Endothelial cell of umbilical vein (primary cell): Measurements from ENCODE around the gene CAMTA1. TPM values are rescaled to one million over a fixed set of nuclear protein-coding genes. Genes with fewer than 3 reads are reported as not detected.

Source experiments
- BruUV-seq: library from RNA; stranded (reverse); fragments of 400-500 nt; replicated peaks from 2 replicates; lab custom pipeline; 2021; lab: Mats Ljungman, UMichigan
- CTCF ChIA-PET: fragments of 300-600, 350-600 bp; sonication (Branson Sonifier 250); formaldehyde crosslinking; loops from one replicate; lab custom pipeline; 2021; ENCODE audit warnings: antibody characterized with exemption, inconsistent platforms; lab: Charles Lee
- POLR2A ChIA-PET: fragments of 300-600, 350-600 bp; sonication (Branson Sonifier 250); formaldehyde crosslinking; loops from one replicate; lab custom pipeline; 2021; ENCODE audit warnings: antibody characterized with exemption, inconsistent platforms; lab: Charles Lee
- DNase-seq: peaks from one replicate; pipeline ENCODE4 v3.0.0-alpha.2; 2011; ENCODE audit warnings: low read depth, low spot score
- FAIRE-seq: peaks from 2 replicates; lab custom pipeline; 2011; peaks lifted over from hg19 to GRCh38; lab: Jason Lieb, UNC
- H2AFZ ChIP-seq: 2 replicates; pipeline ENCODE4 v1.6.0; 2012; ENCODE audit warnings: low read depth, low read length, control low read depth, inconsistent platforms
- H3K27ac ChIP-seq: 2 replicates; pipeline ENCODE4 v1.5.1; 2011; ENCODE audit warnings: low read depth, mild to moderate bottlenecking, control low read depth, low read length, moderate library complexity; ENCODE audit not compliant: insufficient read depth
- H3K27me3 ChIP-seq, 2 experiments: 2 replicates each; pipeline versions ENCODE4 v1.6.0 to v1.6.1; 2011; ENCODE audit warnings: low read length in 2 of 2, mixed read lengths in 1 of 2; ENCODE audit not compliant: control insufficient read depth in 2 of 2, insufficient read depth in 2 of 2
- H3K36me3 ChIP-seq, 2 experiments: 2 replicates in 1 of 2; 3 replicates in 1 of 2; pipeline ENCODE4 v1.5.1; 2011; ENCODE audit warnings: low read length in 2 of 2, mild to moderate bottlenecking in 1 of 2, moderate library complexity in 1 of 2; ENCODE audit not compliant: control insufficient read depth in 2 of 2, insufficient read depth in 2 of 2; ENCODE audit errors: extremely low read depth in 1 of 2
- H3K4me1 ChIP-seq: 3 replicates; pipeline ENCODE4 v1.5.1; 2011; ENCODE audit warnings: mild to moderate bottlenecking, low read length; ENCODE audit not compliant: control insufficient read depth, insufficient read depth; ENCODE audit errors: extremely low read depth
- H3K4me2 ChIP-seq: 2 replicates; pipeline ENCODE4 v1.6.1; 2011; ENCODE audit warnings: low read length, control low read depth, mixed read lengths; ENCODE audit not compliant: insufficient read depth
- H3K4me3 ChIP-seq, 3 experiments: fragments of 200-600 bp in 1 of 3; sonication (generic), shearing (Covaris generic) in 1 of 3; replicated peaks in 1 of 3; 2 replicates each; pipeline ENCODE4 v1.5.1; 2011 to 2016; ENCODE audit warnings: control low read depth in 3 of 3, low read length in 3 of 3, mild to moderate bottlenecking in 2 of 3, inconsistent platforms in 1 of 3, low read depth in 1 of 3, moderate library complexity in 1 of 3; ENCODE audit not compliant: insufficient read depth in 1 of 3
- H3K79me2 ChIP-seq: 2 replicates; pipeline ENCODE4 v1.6.0; 2012; ENCODE audit warnings: low read length, inconsistent platforms; ENCODE audit not compliant: control insufficient read depth, insufficient read depth
- H3K9ac ChIP-seq: replicated peaks from 2 replicates; pipeline ENCODE3; 2011; ENCODE audit warnings: low read length, control low read depth; ENCODE audit not compliant: insufficient read depth; ENCODE audit errors: extremely low read depth
- H3K9me1 ChIP-seq: replicated peaks from 3 replicates; pipeline ENCODE4 v1.6.0; 2011; ENCODE audit warnings: mild to moderate bottlenecking, low read length; ENCODE audit not compliant: control insufficient read depth, insufficient read depth; ENCODE audit errors: extremely low read depth
- H3K9me3 ChIP-seq: replicated peaks from 2 replicates; pipeline ENCODE4 v1.5.1; 2012; ENCODE audit warnings: low read length, inconsistent platforms; ENCODE audit not compliant: control insufficient read depth, insufficient read depth
- H4K20me1 ChIP-seq: replicated peaks from 2 replicates; pipeline ENCODE3; 2011; ENCODE audit warnings: mild to moderate bottlenecking, low read length; ENCODE audit not compliant: control insufficient read depth, insufficient read depth; ENCODE audit errors: extremely low read depth
- EZH2 ChIP-seq: IDR thresholded peaks from 2 replicates; pipeline ENCODE4 v1.6.1; 2012; ENCODE audit warnings: borderline replicate concordance, low read depth, mild to moderate bottlenecking, moderate library complexity, low read length, inconsistent platforms; ENCODE audit not compliant: severe bottlenecking
- FOS ChIP-seq: IDR thresholded peaks from 2 replicates; pipeline ENCODE4 v1.6.1; 2011; ENCODE audit warnings: mild to moderate bottlenecking, low read length, moderate library complexity, borderline replicate concordance; ENCODE audit not compliant: insufficient read depth
- GATA2 ChIP-seq: IDR thresholded peaks from 2 replicates; pipeline ENCODE4 v1.7.0; 2011; ENCODE audit warnings: low read depth, mild to moderate bottlenecking, moderate library complexity, mixed read lengths, low read length; ENCODE audit not compliant: insufficient read length, insufficient read depth
- JUN ChIP-seq: IDR thresholded peaks from 2 replicates; pipeline ENCODE4 v1.6.1; 2011; ENCODE audit warnings: borderline replicate concordance, low read depth; ENCODE audit not compliant: insufficient read length, insufficient read depth
- MYC ChIP-seq: IDR thresholded peaks from one replicate; pipeline ENCODE4 v1.6.1; 2011; ENCODE audit warnings: mild to moderate bottlenecking, low read depth, low read length
- POLR2A ChIP-seq: IDR thresholded peaks from 2 replicates; pipeline ENCODE4 v1.6.1; 2012; ENCODE audit warnings: low read depth, mild to moderate bottlenecking, control low read depth, low read length
- POLR2AphosphoS5 ChIP-seq: IDR thresholded peaks from 2 replicates; pipeline ENCODE4 v1.6.1; 2012; ENCODE audit warnings: low read depth, mild to moderate bottlenecking, control low read depth, low read length, moderate library complexity; ENCODE audit not compliant: insufficient read depth
- dilution Hi-C: fragments of 300-500 bp; cut with MboI; formaldehyde crosslinking; loops from one replicate; pipeline ENCODE4 v1.15.0; 2019; ENCODE audit warnings: low sequenced_read_pairs; ENCODE audit not compliant: extremely low pct_ligation_motif_present
- intact Hi-C: fragments of 100-400 bp; cut with micrococcal nuclease; formaldehyde crosslinking; loops from one replicate; pipeline ENCODE4 v1.10.0; 2022
- polyA plus RNA-seq, 4 experiments: library from polyadenylated mRNA; depleted of rRNA in 3 of 4; stranded (reverse) in 3 of 4; unstranded in 1 of 4; fragments of >200 nt; gene quantifications; 2 replicates each; pipeline versions ENCODE4 v1.2.1 to v1.2.3, GENCODE V29; 2011 to 2012; ENCODE audit warnings: missing spikeins in 1 of 4
- total RNA-seq: library from RNA; stranded (reverse); gene quantifications from 2 replicates; pipeline ENCODE4 v1.2.3, GENCODE V29; 2021
- TF ChIP-seq, protein P1 (sequence below), 2 donors: IDR thresholded peaks; 1 replicate in 1 of 2; 2 replicates in 1 of 2; pipeline ENCODE4 v1.5.1; 2011; ENCODE audit warnings: low read length in 2 of 2, mild to moderate bottlenecking in 2 of 2, moderate library complexity in 2 of 2, control low read depth in 1 of 2, inconsistent platforms in 1 of 2, low read depth in 1 of 2; ENCODE audit not compliant: insufficient read depth in 1 of 2; ENCODE audit errors: extremely low read depth in 1 of 2
- TF ChIP-seq, protein P2 (sequence below): IDR thresholded peaks from 2 replicates; pipeline ENCODE4 v1.6.1; 2011; ENCODE audit not compliant: insufficient read depth, insufficient read length

Gene CAMTA1
- total and polyA plus RNA-seq, 2 donors (not counting 3 experiments of a cell fraction or from before 2014, with no cell fraction given): 50.8 to 92.7 TPM

DNA sequence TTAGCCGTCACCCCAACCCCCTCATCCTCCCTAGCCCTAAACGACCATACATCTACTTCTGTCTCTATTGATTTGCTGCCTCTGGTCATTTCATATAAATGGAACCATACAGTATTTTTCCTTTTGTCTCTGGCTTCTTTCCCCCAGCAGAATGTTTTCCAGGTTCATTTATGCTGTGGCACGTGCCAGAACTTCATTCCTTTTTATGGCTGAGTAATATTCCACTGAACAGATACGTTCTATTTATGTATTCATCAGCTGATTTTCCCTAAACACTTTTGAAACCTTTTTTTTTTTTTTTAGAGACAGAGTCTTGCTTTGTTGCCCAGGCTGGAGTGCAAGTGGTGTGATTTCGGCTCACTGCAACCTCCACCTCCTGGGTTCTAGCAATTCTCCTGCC, 181.1 kb downstream of the CAMTA1 start:
- Histone ChIP-seq H3K4me1 (no peaks in the 10 kb centered on the region), H3K79me2 (no peaks in the 10 kb centered on the region), H3K27me3 (no peaks in the 10 kb centered on the region), H4K20me1 (no peaks in the 10 kb centered on the region), H3K27ac (no peak overlapping the region), H3K4me3 (no peak overlapping the region), H3K9me1 (no peaks in the 10 kb centered on the region), H3K9ac (no peak overlapping the region), H2AFZ (no peak overlapping the region), H3K9me3 (no peaks in the 10 kb centered on the region), H3K4me2 (no peak overlapping the region), H3K36me3 (no peaks in the 10 kb centered on the region)
- POLR2A ChIA-PET: no interaction called here
- CTCF ChIA-PET: no interaction called here
- dilution Hi-C loops (no loop called here), intact Hi-C loops (no loop called here)
- BruUV-seq: no TSS peak
- no peak for FAIRE-seq
- no peak for DNase-seq
- no peak for TF ChIP-seq POLR2AphosphoS5
- TF ChIP-seq GATA2: no peak
- TF ChIP-seq POLR2A: no peak
- TF ChIP-seq, protein P1, sequence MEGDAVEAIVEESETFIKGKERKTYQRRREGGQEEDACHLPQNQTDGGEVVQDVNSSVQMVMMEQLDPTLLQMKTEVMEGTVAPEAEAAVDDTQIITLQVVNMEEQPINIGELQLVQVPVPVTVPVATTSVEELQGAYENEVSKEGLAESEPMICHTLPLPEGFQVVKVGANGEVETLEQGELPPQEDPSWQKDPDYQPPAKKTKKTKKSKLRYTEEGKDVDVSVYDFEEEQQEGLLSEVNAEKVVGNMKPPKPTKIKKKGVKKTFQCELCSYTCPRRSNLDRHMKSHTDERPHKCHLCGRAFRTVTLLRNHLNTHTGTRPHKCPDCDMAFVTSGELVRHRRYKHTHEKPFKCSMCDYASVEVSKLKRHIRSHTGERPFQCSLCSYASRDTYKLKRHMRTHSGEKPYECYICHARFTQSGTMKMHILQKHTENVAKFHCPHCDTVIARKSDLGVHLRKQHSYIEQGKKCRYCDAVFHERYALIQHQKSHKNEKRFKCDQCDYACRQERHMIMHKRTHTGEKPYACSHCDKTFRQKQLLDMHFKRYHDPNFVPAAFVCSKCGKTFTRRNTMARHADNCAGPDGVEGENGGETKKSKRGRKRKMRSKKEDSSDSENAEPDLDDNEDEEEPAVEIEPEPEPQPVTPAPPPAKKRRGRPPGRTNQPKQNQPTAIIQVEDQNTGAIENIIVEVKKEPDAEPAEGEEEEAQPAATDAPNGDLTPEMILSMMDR (IDR thresholded peaks at IDR 0.05; ENCODE audit: extremely low read depth in 1 of 2, insufficient read depth in 1 of 2, low read depth in 1 of 2, low read length in 2 of 2): no peak
- no peak for TF ChIP-seq FOS
- TF ChIP-seq, protein P2, sequence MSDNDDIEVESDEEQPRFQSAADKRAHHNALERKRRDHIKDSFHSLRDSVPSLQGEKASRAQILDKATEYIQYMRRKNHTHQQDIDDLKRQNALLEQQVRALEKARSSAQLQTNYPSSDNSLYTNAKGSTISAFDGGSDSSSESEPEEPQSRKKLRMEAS: no peak
- no peak for TF ChIP-seq JUN
- no peak for TF ChIP-seq MYC
- no peak for TF ChIP-seq EZH2
